Heart right ventricle (tissue), 16 donors: ENCODE measurements around the gene ASAP2. TPM values are rescaled to one million over a fixed set of nuclear protein-coding genes. Genes with fewer than 3 reads are reported as not detected.

Experiments used
- ATAC-seq, 8 donors: fragments of 200-7000 bp; cut with Tn5 transposase; one replicate each; pipeline ENCODE4 v1.9.1; 2020; ENCODE audit warnings: mild to moderate bottlenecking in 8 of 8, moderate library complexity in 8 of 8, moderate number of reproducible peaks in 1 of 8
- DNase-seq, 2 donors: peaks; one replicate each; pipeline ENCODE4 v3.0.0-alpha.2; 2020
- H3K27ac ChIP-seq, 10 donors: fragments of 200-600 bp; sonication (generic) in 2 of 10; one replicate each; pipeline versions ENCODE4 v1.5.0 to v1.8.0; 2020 to 2022; ENCODE audit warnings: mild to moderate bottlenecking in 3 of 10
- H3K27me3 ChIP-seq, 7 donors: fragments of 200-600 bp; one replicate each; pipeline ENCODE4 v1.8.0; 2021 to 2022; ENCODE audit warnings: mild to moderate bottlenecking in 2 of 7
- H3K36me3 ChIP-seq, 9 donors: fragments of 200-600 bp; sonication (generic) in 1 of 9; one replicate each; pipeline versions ENCODE4 v1.5.0 to v1.8.0; 2020 to 2022; ENCODE audit warnings: mild to moderate bottlenecking in 2 of 9
- H3K4me1 ChIP-seq, 9 donors: fragments of 200-600 bp; sonication (generic) in 1 of 9; one replicate each; pipeline versions ENCODE4 v1.5.0 to v1.8.0; 2020 to 2022; ENCODE audit warnings: mild to moderate bottlenecking in 4 of 9
- H3K4me3 ChIP-seq, 10 donors: fragments of 200-600 bp; sonication (generic) in 2 of 10; one replicate each; pipeline versions ENCODE4 v1.5.0 to v1.8.0; 2020 to 2022; ENCODE audit warnings: mild to moderate bottlenecking in 7 of 10, moderate library complexity in 2 of 10
- H3K9me3 ChIP-seq, 11 donors: fragments of 200-600 bp in 10 of 11; sonication (generic) in 2 of 11; one replicate each; pipeline versions ENCODE4 v1.5.0 to v1.8.0; 2013 to 2022; ENCODE audit warnings: mild to moderate bottlenecking in 2 of 11, control low read depth in 1 of 11, moderate library complexity in 1 of 11
- WGBS, 2 donors: extraction: QIAGEN DNeasy Blood & Tissue Kit; methylation state at CpG; one replicate each; pipeline ENCODE4 v1.1.7; 2013; ENCODE audit warnings: inconsistent platforms in 1 of 2; 5-methylcytosine and 5-hydroxymethylcytosine counted together
- intact Hi-C, 10 donors: fragments of 100-400 bp; cut with DNase I; formaldehyde crosslinking; loops; one replicate each; pipeline versions ENCODE4 v1.11.1 to v1.14.2; 2022
- polyA plus RNA-seq, 2 donors: library from polyadenylated mRNA; stranded (reverse); fragments of 200-250 nt; gene quantifications; one replicate each; pipeline ENCODE4 v1.2.3, GENCODE V29; 2013
- total RNA-seq, 10 donors: library from RNA; stranded (reverse); fragmentation: NEBNext Ultra II Directional in 3 of 10; extraction: Animal tissue kit (Norgen Biotek cat#: 25700) in 3 of 10; gene quantifications; one replicate each; pipeline versions ENCODE4 v1.2.1 to v1.2.4, GENCODE V29; 2021 to 2023
- TF ChIP-seq, protein P1 (sequence below), 9 donors: fragments of 200-600 bp; sonication (generic) in 2 of 9; IDR thresholded peaks; one replicate each; pipeline versions ENCODE4 v1.5.0 to v1.8.0; 2021 to 2022; ENCODE audit warnings: antibody characterized with exemption in 9 of 9, mild to moderate bottlenecking in 5 of 9, moderate library complexity in 1 of 9
- donor health status: Arrhythmogenic right ventricular cardiomyopathy.
- donor health status: ischemic (EF 13 %, LVEDD 7.1; RV severe dilation, severe dysfunction).
- donor health status: healthy with polysubstance abuse.
- donor health status: DM: no; HTN: yes; CAD: no.
- donor health status: DM: no; HTN: no; CAD: no.
- donor health status: ischemic (EF 25% LVEDD 6.9; RV normal size, moderate dysfunction).
- donor health status: ischemic (EF 25% LVEDD 5.7; RV mildly dilated, moderate dysfunction).
- donor health status: healthy.
- donor health status: DM: yes; HTN: yes; CAD: no.
- donor health status: Ischemic cardiomyopathy.
- donor health status: ischemic (EF 35%, LVEDD 5.7; RV mildly dilated, moderate dysfunction).
- donor health status: nonischemic (EF 11% LVEDD 7.7; RV severe dilation, severe dysfunction).
- donor health status: DM: yes; HTN: yes; CAD: no.
- donor health status: PGD.
- donor health status: ischemic (EF 29% LVEDD 5.4; RV normal size, mild dysfunction).
- donor health status: nonischemic (EF 23%, LVEDD 6.1; RV moderate dilation, normal function).

The ASAP2 gene
- total and polyA plus RNA-seq, 12 donors, result 5.4 to 17.3 (median 11.8) TPM

- Histone ChIP-seq H3K4me3 (no peak overlapping the region), H3K27ac (peak overlapping the region; percentile 30 to 95 (median 88)), H3K36me3 (no peaks in the 10 kb centered on the region), H3K4me1 (peaks cover 51 to 100% (median 95%) of the 10 kb centered on the region in 9 donors), H3K9me3 (no peaks in the 10 kb centered on the region), H3K27me3 (no peaks in the 10 kb centered on the region)
- intact Hi-C loops, result loop anchor here in 3 of 10 donors (5.0 to 10.0 kb wide), 4 partner anchors 48 to 64 kb away; partner anchors contain the start of gene ASAP2 (in 2 of the 3)
- 44 to 65% methylated on average over 6 of the region's 6 CpGs for WGBS, 2 donors
- TF ChIP-seq, protein P1, sequence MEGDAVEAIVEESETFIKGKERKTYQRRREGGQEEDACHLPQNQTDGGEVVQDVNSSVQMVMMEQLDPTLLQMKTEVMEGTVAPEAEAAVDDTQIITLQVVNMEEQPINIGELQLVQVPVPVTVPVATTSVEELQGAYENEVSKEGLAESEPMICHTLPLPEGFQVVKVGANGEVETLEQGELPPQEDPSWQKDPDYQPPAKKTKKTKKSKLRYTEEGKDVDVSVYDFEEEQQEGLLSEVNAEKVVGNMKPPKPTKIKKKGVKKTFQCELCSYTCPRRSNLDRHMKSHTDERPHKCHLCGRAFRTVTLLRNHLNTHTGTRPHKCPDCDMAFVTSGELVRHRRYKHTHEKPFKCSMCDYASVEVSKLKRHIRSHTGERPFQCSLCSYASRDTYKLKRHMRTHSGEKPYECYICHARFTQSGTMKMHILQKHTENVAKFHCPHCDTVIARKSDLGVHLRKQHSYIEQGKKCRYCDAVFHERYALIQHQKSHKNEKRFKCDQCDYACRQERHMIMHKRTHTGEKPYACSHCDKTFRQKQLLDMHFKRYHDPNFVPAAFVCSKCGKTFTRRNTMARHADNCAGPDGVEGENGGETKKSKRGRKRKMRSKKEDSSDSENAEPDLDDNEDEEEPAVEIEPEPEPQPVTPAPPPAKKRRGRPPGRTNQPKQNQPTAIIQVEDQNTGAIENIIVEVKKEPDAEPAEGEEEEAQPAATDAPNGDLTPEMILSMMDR (IDR thresholded peaks at IDR 0.05), result no peak
- ATAC-seq (peak in 5 of 8 donors; percentile 10 to 38 (median 27)), DNase-seq (no peak)
These were observed 53.9 kb downstream of the ASAP2 start for GRCh38 chr2:9260464-9260918.

DNA sequence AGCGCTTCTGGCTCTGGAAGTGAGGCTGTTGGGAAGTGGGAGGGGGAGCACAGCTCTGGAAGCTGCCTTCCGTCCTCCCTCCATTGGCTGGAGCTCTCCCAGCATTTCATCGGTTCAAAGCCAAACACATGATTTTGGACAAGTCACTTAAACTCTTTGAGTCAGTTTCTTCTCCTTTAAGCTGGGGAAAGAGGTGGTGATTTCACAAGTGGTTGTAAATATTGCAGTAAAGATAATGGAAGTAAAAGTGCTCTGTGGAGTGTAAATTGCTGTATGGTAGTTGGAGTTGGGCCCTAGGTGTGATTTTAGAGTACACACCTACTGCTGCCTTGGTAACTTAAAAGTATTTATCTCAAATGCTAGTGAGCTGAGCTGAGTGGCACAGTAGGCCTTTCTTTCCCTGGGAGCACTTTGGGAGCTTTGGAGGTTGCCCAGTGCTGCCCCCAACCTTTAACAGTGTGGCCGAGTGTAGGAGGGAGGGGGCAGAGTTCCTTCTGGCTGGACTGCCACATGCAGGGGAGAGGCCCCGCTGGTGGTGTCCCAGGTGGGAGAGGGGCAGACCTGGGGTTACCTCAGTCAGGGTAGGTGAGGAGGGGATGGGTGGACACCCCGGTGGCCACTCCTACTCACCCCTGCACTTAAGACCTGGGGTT is 54.7 kb downstream of the ASAP2 start:
- H3K27me3 ChIP-seq, result no peaks in the 10 kb centered on the region
- TF ChIP-seq, protein P1 (IDR thresholded peaks at IDR 0.05), result peak in 1 of 9 donors; percentile 18
- peaks cover 51 to 99% (median 89%) of the 10 kb centered on the region in 9 donors for H3K4me1 ChIP-seq
- intact Hi-C loops, result loop anchor here in 3 of 10 donors (5.0 to 10.0 kb wide), 4 partner anchors 49 to 63 kb away; partner anchors contain the start of gene ASAP2 (in 2 of the 3)
- peak in 1 of 2 donors; percentile 67 for DNase-seq
- peak in 5 of 8 donors; percentile 20 to 40 (median 27) for ATAC-seq
- 59 to 62% methylated on average over 6 of the region's 6 CpGs for WGBS, 2 donors
- H3K4me3 ChIP-seq, result no peak overlapping the region
- H3K9me3 ChIP-seq, result no peaks in the 10 kb centered on the region
- peak overlapping the region; percentile 30 to 95 (median 88) for H3K27ac ChIP-seq
- H3K36me3 ChIP-seq, result no peaks in the 10 kb centered on the region

- H3K9me3 ChIP-seq, result no peaks in the 10 kb centered on the region
- DNase-seq, result peak; percentile 67 to 71
- peaks cover 48 to 99% (median 83%) of the 10 kb centered on the region in 9 donors for H3K4me1 ChIP-seq
- no peaks in the 10 kb centered on the region for H3K27me3 ChIP-seq
- peak overlapping the region; percentile 42 to 95 (median 88) for H3K27ac ChIP-seq
- peak overlapping the region in 5 of 10 donors; percentile 4 to 16 (median 14) for H3K4me3 ChIP-seq
- peak; percentile 64 to 87 (median 76) for ATAC-seq
- TF ChIP-seq, protein P1 (IDR thresholded peaks at IDR 0.05), result peak in 1 of 9 donors; percentile 2
- intact Hi-C loops, result loop anchor here in 4 of 10 donors (1.0 to 10.0 kb wide), 5 partner anchors 50 to 62 kb away; partner anchors contain the start of gene ASAP2 (in 2 of the 4)
- WGBS, 2 donors, result 34 to 37% methylated on average over 14 of the region's 14 CpGs
- no peaks in the 10 kb centered on the region for H3K36me3 ChIP-seq
These were observed 56.1 kb downstream of the ASAP2 start for GRCh38 chr2:9262671-9263171.

GRCh38 chr2:9263428-9263827 is 56.8 kb downstream of the ASAP2 start:
- TF ChIP-seq, protein P1 (IDR thresholded peaks at IDR 0.05), result no peak
- Histone ChIP-seq H3K4me1 (peaks cover 46 to 93% (median 77%) of the 10 kb centered on the region in 9 donors), H3K27ac (peak overlapping the region; percentile 42 to 95 (median 88)), H3K36me3 (no peaks in the 10 kb centered on the region), H3K4me3 (peak overlapping the region in 5 of 10 donors; percentile 4 to 16 (median 14)), H3K9me3 (no peaks in the 10 kb centered on the region), H3K27me3 (no peaks in the 10 kb centered on the region)
- intact Hi-C loops, result loop anchor here in 4 of 10 donors (1.0 to 10.0 kb wide), 5 partner anchors 51 to 61 kb away; partner anchors contain the start of gene ASAP2 (in 2 of the 4)
- ATAC-seq (peak; percentile 26 to 54 (median 45)), DNase-seq (peak in 1 of 2 donors; percentile 51)
- WGBS, 2 donors, result 18 to 23% methylated on average over 14 of the region's 14 CpGs
